ENCODE results near the gene HIPK2.
"Not testable (repeated sequence)": the region's sequence is repeated elsewhere in the genome, so short reads cannot be mapped to it uniquely, and the experiment has no call there.

The HIPK2 gene

GRCh38 chr7:139559364-139560105, 218.3 kb downstream of the HIPK2 start:
- no peak for DNase-seq

GRCh38 chr7:139557857-139558581, 219.8 kb downstream of the HIPK2 start:
- DNase-seq = no peak

- DNase-seq = not testable (repeated sequence)
Observed at GRCh38 chr7:139553991-139554700, 223.7 kb downstream of the HIPK2 start.

GRCh38 chr7:139548302-139549028, 229.3 kb downstream of the HIPK2 start:
- DNase-seq = no peak

GRCh38 chr7:139544645-139545044, 233.2 kb downstream of the HIPK2 start:
- DNase-seq = no peak

GRCh38 chr7:139543801-139544603, 233.8 kb downstream of the HIPK2 start:
- DNase-seq = no peak

GRCh38 chr7:139542308-139543151, 235.3 kb downstream of the HIPK2 start:
- no peak for DNase-seq

- no peak for DNase-seq
Observed at GRCh38 chr7:139541600-139542307, 236.0 kb downstream of the HIPK2 start.

GRCh38 chr7:139540203-139540602, 237.6 kb downstream of the HIPK2 start:
- DNase-seq = no peak

- no peak for DNase-seq
Observed at GRCh38 chr7:139538881-139539635, 238.7 kb downstream of the HIPK2 start.

- DNase-seq = no peak
Observed at GRCh38 chr7:139536152-139536551, 241.6 kb downstream of the HIPK2 start.

- no peak for DNase-seq
Observed at GRCh38 chr7:139534966-139535651, 242.7 kb downstream of the HIPK2 start.

GRCh38 chr7:139534096-139534495, 243.7 kb downstream of the HIPK2 start:
- no peak for DNase-seq

- no peak for DNase-seq
Observed at GRCh38 chr7:139532636-139533155, 245.1 kb downstream of the HIPK2 start.

- no peak for DNase-seq
Observed at GRCh38 chr7:139531094-139531493, 246.7 kb downstream of the HIPK2 start.

- no peak for DNase-seq
Observed at GRCh38 chr7:139526578-139527544, 250.9 kb downstream of the HIPK2 start.

- no peak for DNase-seq
Observed at GRCh38 chr7:139525750-139526149, 252.0 kb downstream of the HIPK2 start.

GRCh38 chr7:139525239-139525638, 252.6 kb downstream of the HIPK2 start:
- DNase-seq = no peak

Data from activated CD4-positive, alpha-beta T cell treated with anti-CD3 and anti-CD28 coated beads, Interleukin-2, amount 50 U/mL, for 4 hours (primary cell).